Bone marrow (tissue), 2 donors: ENCODE results near the gene PRDM11.
"Not testable (repeated sequence)": the region's sequence is repeated elsewhere in the genome, so short reads cannot be mapped to it uniquely, and the experiment has no call there.

Experiments
- DNase-seq, 2 donors: peaks; one replicate each; lab custom pipeline; 2025; lab: John Stamatoyannopoulos, UW

The PRDM11 gene

DNA sequence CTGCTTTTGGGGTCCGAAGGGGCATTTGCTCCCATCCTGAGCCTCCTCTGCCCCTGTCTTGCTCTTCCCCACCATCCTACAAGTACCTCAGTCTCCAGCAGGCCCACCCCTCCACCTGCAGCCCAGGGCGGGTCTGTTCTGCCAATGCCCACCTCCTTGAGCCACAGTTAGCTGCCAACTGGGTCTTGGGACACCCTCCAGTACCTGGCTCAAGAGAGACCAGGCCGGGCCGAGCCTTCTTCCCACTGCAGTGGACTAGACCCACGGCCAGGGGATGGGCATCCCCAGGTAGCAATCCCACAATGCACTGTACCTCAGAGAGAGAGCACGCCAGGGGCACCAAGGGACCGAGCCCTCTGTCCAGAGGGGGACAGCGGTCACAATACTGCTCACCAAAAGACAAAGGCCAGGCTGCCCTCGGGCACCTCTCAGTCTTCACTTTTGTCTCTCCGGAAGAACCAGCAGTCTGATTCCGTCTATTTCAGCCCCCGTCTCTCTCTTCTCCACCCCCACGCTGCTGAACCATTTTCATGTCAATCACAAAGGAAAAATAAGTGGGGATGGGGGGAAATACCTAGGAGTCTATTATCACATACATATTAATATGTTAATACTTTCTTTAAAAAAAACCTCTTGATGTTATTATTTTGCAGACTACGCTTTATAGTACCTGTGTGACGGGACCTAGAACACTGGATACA is 88.0 kb downstream of the PRDM11 start:
- DNase-seq: no peak

DNA sequence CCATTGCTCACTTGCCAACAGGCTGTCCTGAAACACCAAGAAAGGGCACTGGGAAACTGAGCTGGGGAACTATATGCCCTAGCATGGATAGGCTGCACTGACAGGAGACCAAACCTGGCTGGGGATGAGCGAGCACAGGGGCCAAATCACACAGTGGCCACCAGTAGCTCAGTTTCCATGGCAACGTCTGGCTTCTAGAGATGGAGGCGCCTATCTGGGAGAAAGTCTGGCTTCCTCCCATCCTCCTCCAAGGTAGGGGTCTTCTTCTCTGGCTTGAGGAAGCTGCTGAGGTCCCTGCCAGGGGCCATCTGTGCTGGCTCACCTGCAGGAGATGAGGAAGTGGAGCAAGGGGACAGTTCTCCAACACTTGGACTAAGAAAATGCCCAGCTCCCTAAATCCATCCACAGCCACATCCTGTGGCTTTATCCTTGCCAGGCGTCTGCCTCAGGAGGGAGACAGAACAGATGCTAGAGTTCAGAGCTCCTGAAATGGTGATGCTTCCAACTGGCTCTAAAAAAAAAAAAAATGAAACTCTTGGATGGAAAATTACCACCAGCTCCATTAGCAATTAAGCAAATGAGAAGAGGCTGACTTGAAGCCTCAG is 91.4 kb downstream of the PRDM11 start:
- no peak for DNase-seq

DNA sequence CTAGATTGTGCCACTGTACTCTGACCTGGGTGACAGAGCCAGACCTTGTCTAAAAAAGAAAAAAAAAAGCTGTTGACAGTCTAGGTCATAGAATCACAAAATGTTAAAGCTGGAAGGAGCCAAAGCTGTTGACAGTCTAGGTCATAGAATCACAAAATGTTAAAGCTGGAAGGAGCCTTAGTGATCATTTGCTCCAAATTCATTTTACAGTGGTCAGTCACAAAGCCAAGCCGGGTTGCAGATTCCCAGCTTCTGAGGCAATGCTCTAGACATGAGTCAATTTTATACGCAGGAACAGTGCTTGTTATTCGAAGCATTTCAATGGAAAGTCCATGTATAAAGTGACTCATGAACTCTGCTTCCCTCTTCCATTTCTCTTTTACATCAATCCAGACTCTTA is 92.3 kb downstream of the PRDM11 start:
- no peak for DNase-seq

DNA sequence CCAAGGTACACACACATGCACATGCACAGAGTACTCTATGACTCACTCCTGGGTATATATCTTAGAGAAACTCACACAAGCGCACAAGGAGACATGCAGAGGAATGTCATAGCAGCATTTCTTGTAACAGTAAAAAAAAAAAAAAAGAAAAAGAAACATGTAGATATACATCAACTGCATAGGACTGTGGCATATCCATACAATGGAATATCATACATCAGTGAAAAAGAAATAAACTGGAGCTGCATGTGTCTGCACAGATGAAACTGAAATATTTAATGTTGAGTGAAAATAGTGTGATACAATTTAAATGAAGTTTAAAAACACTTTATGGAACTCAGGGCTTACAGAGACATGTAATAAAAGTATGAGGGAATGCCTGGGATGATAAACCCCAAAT is 93.3 kb downstream of the PRDM11 start:
- no peak for DNase-seq

DNA sequence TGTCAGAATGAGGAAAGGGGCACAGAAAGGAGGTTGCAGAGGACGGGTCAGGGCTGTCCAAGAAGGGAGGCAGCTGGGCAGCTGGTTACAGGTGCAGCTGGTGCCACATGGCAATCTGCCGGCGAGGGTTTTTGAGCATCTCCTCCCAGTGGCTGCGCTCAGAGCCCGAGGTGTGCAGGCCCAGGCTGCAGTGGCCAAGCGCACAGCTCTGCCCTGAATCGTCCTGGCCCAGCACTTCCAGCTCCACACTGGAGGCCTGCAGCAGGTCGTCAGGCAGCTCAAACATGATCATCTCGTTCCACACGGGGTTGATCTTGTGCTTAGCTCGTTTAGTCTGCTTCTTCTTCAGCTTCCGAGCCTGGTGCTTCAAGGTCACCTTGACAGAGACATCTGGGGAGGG is 97.5 kb downstream of the PRDM11 start:
- no peak for DNase-seq

DNA sequence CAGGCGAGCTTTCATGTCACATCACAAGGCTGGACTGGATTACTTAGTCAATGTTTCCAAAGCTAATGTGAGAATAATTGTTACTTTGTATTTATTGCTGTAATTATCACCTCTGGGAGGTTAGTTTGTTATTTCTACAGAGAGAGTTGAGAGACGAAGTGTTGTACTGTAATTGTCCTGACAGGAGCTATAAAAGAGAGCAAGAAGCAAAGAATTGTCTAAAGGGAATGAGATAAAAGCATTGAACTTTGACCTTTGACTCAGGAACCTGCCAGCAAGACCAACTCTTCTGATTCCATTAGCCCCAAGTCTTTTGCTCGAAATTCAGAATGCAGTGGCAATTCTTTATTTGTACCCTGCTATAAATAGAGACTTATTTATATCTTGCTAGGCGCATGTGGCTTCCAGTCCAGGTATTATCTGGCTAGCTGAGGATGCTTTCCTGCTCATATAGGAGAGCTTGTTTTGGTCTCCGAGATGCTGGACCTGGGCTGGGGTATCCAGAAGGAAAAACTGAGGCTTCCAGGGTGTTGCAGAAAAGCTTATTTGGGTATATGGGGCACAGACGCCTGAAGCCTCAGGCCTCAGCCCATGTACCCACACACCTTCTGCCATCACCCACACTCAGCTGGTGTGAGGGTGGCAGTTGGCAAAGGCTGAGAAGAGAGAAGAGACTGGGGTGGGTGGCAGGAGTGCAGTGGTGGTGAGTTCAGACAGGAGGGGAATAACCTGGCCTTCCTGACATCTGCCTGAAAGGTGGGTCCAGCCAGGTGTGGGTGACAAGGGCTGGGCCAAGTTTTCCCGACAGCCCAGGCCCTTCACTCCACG is 99.0 kb downstream of the PRDM11 start:
- no peak for DNase-seq

DNA sequence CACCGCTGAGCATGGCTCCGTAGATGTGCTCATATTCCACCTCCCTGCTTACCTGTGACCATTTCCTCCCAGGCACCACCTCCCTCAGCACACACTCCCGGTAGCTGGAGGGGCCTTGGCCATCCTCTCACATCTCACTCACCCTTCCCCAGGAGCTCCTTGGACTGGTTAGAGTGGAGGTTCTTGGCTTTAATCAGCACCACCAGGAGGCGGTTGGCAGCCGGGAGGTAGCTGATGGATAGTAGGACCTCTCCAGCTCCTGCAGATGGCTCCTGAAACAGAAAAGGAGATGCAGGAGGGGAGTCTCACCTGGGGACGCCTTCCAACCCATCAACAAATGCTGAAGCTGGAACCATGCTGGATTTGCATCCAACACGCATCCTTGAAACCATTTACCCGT is 99.8 kb downstream of the PRDM11 start:
- no peak for DNase-seq

DNA sequence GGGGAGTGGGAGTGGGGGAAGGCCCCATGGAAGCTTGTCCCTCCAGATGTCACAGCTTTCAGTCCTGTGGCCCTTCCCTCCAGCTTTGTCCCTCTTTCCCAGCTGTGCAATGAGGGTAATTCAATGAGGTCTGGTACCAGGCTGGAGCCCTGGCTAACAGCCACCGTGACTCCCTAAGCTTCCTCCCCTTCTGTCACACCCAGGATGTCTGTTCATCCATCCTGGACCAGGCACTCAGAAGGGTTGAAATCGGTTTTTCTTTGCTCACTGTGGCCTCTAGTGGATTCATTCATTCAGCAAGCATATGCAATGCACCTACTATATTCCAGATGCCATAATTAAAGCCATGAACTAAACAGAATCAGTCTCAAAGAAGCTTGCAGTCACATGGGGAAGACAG is 101.0 kb downstream of the PRDM11 start:
- no peak for DNase-seq

DNA sequence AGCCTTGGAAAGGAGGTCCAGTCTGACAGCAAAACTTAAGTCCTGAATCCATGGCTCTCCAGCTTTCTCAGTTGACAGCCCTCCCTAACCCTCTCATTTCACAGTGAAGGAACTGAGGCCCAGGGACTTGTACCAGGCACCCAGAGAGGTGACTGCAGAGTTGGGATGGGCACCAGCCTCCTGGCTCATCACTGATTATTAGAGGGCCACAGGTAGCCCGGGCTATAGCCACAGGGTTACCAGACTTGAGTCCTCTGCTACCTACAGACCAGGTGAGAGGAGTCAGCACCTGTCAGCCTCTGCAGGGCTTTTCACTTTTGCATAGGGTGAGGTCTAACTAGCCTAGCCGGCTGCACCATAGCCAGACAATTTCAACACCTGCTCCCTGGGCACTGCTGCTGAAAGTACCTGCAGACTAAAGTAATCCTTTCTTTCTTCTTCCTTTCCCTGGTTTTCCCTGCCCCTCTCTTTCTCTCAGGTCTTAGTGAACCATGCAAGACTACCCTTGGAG is 102.1 kb downstream of the PRDM11 start:
- DNase-seq: no peak

DNA sequence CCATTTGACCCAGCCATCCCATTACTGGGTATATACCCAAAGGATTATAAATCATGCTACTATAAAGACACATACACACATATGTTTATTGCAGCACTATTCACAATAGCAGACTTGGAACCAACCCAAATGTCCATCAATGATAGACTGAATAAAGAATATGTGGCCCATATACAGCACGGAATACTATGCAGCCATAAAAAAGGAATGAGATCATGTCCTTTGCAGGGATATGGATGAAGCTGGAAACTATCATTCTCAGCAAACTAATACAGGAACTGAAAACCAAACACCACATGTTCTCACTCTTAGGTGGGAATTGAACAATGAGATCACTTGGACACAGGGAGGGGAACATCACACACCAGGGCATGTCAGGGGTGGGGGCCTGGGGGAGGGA is 102.9 kb downstream of the PRDM11 start:
- DNase-seq: not testable (repeated sequence)

DNA sequence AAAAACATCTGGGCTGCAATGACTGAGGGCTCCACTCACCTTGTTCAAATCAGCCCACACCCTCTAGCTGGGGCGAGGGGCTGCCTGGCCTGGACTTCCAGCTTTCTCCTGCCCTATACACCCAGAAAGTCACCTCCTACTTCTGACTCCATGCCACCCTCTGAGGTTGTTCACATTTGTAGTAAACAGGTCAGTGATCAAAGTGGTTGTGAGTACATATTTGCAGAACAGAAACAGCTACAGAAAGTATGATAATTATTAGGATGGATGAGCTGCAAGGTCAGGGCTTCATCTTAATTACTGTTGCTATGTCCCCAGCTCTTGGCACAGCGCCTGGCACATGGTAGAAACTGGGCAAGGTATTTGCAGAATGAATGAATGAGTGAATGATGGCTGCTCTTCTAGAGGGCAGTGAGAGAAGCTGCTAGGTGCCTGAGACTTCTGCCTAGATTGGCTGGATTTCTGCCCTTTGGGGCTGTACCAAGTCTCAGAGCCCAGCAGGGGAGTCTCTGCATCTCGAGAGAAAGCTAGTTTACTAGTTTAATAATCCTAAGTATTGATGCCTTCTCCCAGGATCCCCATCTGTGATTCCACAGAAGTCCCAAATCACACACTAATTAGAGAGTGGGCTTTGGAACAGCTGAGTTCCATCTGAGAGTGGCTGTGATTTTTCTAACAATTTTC is 103.7 kb downstream of the PRDM11 start:
- no peak for DNase-seq

DNA sequence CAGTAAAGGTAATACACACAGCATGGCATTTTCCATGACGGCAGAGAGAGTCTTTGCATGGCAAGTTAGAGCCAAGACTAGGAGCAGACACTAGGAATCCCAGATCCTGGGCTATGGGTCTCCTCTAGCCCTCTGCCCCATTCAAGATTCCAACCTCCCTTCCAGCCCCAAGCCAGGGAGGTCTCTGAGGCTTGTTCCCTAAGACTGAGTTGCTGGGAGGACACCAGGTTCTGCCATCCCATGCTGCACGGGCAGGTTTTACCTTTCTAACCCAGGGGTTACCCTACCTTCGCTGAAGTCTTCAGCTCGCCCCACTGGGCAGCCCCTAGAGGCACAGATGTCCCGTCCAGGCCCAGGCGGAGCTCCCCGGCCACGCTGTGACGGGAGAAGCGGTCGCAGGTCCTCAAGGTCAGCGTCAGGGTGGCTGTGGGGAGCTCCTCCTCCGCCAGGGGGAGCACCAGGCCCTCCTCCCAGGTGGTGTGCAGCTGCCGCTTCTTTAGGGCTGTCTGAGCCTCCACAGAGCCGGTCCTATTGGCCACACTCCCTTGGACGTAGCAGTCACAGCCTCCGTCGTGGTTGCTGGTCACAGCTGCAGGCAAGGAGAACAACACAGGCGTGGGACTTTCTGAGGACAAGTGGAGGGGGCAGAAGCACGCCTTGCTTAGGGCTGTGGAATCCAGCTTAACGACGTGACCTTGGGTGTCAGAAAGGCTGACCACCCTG is 105.9 kb downstream of the PRDM11 start:
- DNase-seq: no peak

DNA sequence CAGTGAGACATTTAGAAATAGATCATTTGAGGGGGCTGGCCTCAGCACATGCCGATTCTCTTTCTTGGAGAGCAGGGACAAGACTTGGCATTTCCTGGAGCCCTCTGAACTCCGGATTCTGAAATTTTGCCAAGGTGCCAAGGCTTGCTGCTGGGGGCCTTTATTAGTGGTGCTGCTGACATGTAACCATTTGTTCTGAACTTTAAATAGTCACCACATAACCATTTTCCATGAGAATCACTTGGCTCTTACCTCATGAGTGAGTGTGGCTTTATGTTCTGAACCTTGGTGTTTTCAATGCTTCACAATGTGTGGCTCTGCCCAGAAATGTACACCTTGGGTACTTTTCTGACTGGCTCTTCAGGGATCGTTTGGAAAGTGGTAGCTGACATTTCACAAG is 106.4 kb downstream of the PRDM11 start:
- DNase-seq: no peak

DNA sequence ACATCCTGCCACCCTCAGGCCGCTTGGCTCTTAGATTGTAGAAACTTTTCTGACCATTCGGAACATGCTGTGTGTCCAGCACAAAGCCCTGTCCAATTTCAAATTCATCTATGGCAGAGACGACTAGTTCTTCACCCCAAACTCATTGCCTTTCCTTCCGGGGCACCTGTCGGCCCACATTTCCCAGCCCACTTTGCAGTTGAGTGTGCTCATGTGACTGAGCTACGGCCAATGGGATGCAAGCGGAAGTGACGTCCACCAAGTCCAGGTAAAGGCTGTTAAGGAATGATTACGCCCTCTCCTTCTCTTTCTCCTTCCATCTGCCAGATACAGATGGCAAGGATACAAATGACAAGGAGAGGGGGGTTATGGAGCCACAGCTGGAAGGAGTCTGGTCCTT is 107.2 kb downstream of the PRDM11 start:
- DNase-seq: no peak

DNA sequence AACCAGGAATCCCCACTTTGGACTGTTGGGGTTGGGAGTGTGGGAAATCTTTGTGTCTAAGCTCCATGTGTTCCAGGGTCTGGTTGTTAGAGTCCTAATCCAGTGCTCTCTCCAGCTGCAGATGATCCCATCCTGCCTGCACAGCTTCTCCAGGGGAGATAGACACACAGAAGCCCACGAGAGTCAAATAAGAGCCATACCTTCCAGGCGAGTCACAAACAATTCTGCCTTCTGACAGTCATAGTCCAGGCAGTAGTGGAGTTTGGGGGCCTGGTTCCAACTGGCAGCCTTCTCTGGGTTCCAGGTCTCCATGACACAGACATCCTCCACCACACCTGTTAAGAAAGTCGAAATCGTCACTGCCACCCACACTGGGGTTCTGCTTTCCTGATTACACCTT is 107.6 kb downstream of the PRDM11 start:
- no peak for DNase-seq

DNA sequence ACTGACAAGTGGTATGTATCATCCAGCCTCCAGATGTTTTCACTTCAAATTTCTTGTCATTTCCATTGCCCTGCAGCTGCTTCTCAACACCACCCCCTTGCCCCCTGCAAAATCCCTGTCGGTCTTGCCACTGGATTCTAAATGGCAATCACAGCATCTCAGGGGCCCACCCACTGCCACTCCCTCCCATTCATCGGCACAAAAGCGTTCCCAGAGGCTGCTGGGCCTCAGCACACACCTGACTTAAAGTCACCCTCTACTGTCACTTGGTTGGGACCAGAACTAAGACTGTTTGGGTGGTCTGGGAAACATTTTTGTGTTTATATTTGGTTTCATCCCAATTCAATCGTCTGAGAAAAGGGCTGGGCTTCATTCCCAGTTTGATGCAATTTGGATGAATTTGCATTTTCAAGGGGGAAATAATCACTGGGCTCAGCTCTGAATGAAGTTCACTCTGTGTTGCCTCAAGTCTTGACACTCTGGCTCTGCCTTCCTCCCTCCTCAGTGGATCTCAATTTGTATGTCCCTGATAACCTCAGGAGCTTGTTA is 112.6 kb downstream of the PRDM11 start:
- no peak for DNase-seq

DNA sequence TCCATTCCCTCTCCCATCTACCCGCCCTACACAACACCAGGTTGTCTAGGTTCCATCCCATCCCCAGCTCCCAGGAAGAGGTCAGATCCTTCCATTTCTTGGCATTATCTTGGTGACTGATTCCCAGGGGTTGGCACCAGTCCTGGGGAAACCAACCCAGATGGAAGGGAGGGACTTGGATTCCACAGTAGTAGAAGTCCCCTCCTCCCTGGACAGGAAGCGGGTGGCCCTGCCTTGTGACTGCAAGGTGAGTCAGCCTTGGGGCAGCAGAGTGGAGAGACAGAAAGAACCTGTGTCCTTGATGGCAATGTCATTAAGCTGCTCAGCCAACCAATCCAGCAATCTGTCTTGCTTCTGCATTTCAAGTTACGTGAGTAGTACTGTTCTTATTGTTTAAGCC is 113.2 kb downstream of the PRDM11 start:
- DNase-seq: no peak

DNA sequence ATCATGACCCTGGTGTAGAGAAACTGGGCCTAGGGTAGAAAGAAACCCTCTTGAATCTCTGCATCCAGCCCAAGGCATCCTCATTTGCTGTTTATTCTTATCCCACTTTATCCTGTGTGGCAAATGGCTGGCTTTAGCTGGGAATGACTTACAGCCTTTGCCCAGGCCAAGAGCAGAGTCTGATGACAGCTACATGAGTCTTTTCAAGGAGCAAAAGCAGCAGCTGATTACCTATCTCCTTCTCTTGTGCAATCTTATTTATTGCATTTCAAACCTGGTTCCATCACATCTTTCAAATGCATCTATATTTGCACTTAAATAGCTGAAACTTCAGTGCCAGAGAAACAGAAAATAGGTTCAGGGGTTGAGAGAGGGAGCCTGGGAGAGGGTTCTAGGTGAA is 113.6 kb downstream of the PRDM11 start:
- no peak for DNase-seq

DNA sequence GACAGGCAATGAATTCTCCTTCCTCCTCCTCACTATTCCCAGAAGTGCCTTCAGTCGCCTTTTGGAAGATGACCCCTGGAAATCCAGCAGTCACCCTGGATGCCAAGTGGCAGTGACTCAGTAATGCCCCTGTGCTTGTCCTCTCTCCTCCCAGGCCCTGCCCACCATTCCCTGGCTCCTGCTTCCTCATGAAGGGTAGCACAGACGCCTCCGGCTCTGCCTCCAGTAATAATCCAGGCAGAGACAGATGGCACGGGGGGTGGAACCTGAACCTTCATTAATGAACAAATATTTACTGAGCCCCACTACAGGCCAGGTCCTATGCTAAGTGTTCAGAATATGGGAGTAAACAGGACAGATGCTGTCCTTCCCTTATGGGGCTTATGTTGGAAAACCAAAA is 116.5 kb downstream of the PRDM11 start:
- DNase-seq: no peak

DNA sequence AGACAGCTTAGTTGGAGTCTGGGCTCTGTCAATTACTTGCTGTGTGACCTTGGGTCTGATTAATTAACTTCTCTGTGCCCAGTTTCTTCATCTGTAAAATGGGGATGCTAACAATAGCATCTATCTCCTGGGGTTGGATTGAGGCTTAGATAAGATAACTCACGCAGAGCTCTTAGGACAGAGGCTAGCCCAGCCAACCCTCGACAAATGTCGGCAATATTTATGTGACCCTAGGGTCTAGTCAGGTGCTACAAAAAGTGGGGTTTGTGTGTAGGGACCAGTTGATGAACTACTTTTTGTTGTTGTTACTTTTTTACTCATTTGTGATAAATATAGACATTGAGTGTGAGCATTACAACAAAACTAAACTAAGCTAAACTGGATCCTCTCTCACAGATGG is 117.3 kb downstream of the PRDM11 start:
- no peak for DNase-seq

DNA sequence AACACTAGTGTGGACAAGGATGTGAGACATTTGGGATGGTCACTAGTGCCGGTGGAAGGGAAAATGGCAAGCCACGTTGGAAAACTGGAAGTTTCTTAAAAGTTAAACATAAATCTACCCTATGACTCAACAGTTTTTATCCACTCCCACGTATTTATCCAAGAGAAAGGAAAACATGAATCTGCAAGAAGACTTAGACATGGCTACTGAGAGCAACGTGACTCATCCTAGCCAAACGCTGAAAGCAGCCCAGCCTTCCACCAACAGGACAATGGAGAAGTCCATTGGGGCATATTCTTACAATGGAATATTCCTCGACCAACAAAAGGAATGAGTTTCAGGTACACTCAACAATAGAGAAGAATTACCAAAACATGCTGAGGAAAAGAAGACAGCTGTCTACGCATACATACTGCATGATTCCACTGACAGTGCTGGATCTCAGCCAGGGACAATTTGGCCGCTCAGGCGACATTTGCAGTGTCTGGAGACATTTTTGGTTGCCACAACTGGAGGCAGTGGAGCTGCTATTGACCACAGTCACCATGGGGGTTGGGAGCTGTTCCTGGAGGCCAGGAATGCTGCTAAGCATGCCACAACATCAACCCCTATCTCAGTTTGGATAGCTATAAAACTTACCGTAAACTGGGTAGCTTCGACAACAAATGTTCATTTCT is 118.5 kb downstream of the PRDM11 start:
- DNase-seq: no peak
